ENCODE measurements around the gene ANO6.

DNA sequence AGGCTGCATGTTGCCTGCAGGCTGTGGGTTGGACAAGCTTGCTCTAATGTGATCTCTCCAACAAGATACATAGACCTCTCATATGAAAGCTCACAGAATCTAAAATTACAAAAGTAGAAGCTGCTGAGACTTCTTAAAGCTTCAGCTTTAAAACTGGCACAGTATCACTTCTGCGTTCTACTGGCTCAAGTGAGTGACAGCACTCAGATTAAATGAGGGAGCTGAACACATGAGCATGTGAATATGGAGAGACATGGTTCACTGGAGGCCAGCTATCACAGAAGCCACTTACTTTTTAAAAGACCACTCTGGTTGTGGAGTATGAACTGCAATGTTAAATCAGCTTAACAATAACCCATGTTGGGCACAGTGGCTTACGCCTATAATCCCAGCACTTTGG, 29.1 kb upstream of the ANO6 start:
- TF ChIP-seq, protein P1, sequence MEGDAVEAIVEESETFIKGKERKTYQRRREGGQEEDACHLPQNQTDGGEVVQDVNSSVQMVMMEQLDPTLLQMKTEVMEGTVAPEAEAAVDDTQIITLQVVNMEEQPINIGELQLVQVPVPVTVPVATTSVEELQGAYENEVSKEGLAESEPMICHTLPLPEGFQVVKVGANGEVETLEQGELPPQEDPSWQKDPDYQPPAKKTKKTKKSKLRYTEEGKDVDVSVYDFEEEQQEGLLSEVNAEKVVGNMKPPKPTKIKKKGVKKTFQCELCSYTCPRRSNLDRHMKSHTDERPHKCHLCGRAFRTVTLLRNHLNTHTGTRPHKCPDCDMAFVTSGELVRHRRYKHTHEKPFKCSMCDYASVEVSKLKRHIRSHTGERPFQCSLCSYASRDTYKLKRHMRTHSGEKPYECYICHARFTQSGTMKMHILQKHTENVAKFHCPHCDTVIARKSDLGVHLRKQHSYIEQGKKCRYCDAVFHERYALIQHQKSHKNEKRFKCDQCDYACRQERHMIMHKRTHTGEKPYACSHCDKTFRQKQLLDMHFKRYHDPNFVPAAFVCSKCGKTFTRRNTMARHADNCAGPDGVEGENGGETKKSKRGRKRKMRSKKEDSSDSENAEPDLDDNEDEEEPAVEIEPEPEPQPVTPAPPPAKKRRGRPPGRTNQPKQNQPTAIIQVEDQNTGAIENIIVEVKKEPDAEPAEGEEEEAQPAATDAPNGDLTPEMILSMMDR (conservative IDR thresholded peaks at IDR 0.05 in 1 of 2, IDR thresholded peaks at IDR 0.05 in 1 of 2; ENCODE audit: extremely low read depth in 1 of 2, insufficient read depth in 1 of 2, low read depth in 1 of 2, low read length in 2 of 2): no peak
- TF ChIP-seq EZH2 (IDR thresholded peaks at IDR 0.05; ENCODE audit: borderline replicate concordance, low read length): no peak

All from mammary epithelial cell (primary cell).